Memory B cell (primary cell): ENCODE data around the gene PFAS.

Experiments
- ATAC-seq: fragments of 150-1000 bp; cut with Tn5 transposase; 2 replicates; pipeline ENCODE4 v1.10.0; 2021; ENCODE audit warnings: low read depth, mild to moderate bottlenecking, moderate library complexity
- DNase-seq, 2 donors: peaks; one replicate each; pipeline ENCODE4 v3.0.0; 2022; ENCODE audit warnings: low spot score in 2 of 2
- H3K27ac Mint-ChIP-seq: one replicate; pipeline ENCODE4 v1.8.0; 2022; ENCODE audit warnings: mild to moderate bottlenecking, moderate library complexity, mixed read lengths
- H3K27me3 Mint-ChIP-seq: one replicate; pipeline ENCODE4 v1.8.0; 2022; ENCODE audit warnings: mixed read lengths
- H3K36me3 Mint-ChIP-seq: one replicate; pipeline ENCODE4 v1.8.0; 2022; ENCODE audit warnings: mild to moderate bottlenecking, mixed read lengths
- H3K4me1 Mint-ChIP-seq: one replicate; pipeline ENCODE4 v1.8.0; 2022; ENCODE audit warnings: mixed read lengths
- H3K4me3 Mint-ChIP-seq: one replicate; pipeline ENCODE4 v1.8.0; 2022; ENCODE audit warnings: mild to moderate bottlenecking, moderate library complexity, mixed read lengths
- H3K9me3 Mint-ChIP-seq: one replicate; pipeline ENCODE4 v1.8.0; 2022; ENCODE audit warnings: mixed read lengths

PFAS gene

DNA sequence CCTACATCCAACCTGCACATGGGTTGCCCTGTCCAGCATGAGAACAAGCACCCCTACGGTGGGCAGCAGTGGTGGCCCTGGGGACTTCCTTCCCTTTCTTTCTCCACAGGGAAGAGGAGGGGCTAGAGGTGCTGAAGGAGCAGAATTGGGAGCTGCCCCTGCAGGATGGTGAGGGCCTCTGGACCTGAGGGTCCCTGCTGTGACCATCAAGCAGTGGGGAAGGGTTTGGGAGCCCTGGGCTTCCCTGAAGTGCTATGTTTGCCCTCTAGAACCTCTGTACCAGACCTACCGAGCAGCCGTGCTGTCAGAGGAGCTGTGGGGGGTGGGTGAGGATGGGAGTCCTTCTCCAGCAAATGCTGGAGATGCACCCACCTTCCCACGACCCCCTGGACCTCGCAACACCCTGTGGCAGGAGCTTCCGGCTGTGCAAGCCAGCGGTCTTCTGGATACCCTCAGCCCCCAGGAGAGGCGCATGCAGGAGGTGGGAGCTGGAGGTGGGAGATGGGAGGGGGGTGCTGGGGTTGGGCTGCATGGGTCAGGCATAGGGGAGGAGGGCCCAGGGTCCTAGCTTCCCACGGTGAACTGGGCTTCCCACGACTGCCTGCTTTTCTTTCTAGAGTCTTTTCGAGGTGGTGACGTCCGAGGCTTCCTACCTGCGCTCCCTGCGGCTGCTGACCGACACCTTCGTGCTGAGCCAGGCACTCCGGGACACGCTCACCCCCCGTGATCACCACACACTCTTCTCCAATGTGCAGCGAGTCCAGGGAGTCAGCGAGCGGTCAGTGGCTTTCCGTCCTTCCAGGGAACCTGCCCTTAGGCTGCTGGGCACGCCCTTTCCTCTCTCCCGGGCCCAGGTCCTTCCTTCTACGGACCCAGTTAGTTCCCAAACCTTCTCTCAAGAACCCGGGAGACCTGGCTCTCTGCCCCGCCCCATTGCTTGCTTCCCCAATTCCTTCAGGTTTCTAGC lies 66.0 kb downstream of the PFAS start:
- H3K4me1 Mint-ChIP-seq = no peaks in the 10 kb centered on the region
- no peak overlapping the region for H3K27ac Mint-ChIP-seq
- H3K4me3 Mint-ChIP-seq = no peak overlapping the region
- H3K9me3 Mint-ChIP-seq = no peaks in the 10 kb centered on the region
- ATAC-seq (no peak), DNase-seq (no peak)
- peaks cover 32% of the 10 kb centered on the region for H3K27me3 Mint-ChIP-seq
- H3K36me3 Mint-ChIP-seq = no peaks in the 10 kb centered on the region

GRCh38 chr17:8315764-8316217 lies 66.7 kb downstream of the PFAS start:
- H3K27me3 Mint-ChIP-seq = peaks cover 32% of the 10 kb centered on the region
- H3K27ac Mint-ChIP-seq = no peak overlapping the region
- no peak overlapping the region for H3K4me3 Mint-ChIP-seq
- ATAC-seq = no peak
- H3K4me1 Mint-ChIP-seq = no peaks in the 10 kb centered on the region
- no peak for DNase-seq
- H3K9me3 Mint-ChIP-seq = no peaks in the 10 kb centered on the region
- H3K36me3 Mint-ChIP-seq = no peaks in the 10 kb centered on the region

- Mint-ChIP-seq H3K27me3 (peaks cover 22% of the 10 kb centered on the region), H3K4me3 (no peak overlapping the region), H3K4me1 (no peaks in the 10 kb centered on the region), H3K9me3 (no peaks in the 10 kb centered on the region), H3K27ac (no peak overlapping the region), H3K36me3 (no peaks in the 10 kb centered on the region)
- no peak for DNase-seq
- no peak for ATAC-seq
Measured at GRCh38 chr17:8318010-8318935, 69.2 kb downstream of the PFAS start.
